HepG2 (cell line): Measurements from ENCODE around the gene KCNJ13.

Experiments
- ETS1 ChIP-seq: sonication (generic); formaldehyde crosslinking; IDR thresholded peaks from 2 replicates; pipeline ENCODE4 v1.4.0; 2020; ENCODE audit warnings: missing genetic modification reagents
- EZH2 ChIP-seq: conservative IDR thresholded peaks from 2 replicates; pipeline ENCODE4 v1.6.1; 2012; ENCODE audit warnings: mild to moderate bottlenecking, low read depth, low read length, moderate library complexity
- FOXP1 ChIP-seq, 2 experiments: fragments of 450-650 bp in 1 of 2; IDR thresholded peaks; 2 replicates each; pipeline ENCODE4 v1.6.1; 2017 to 2018; ENCODE audit warnings: antibody characterized with exemption in 1 of 2
- HDAC2 ChIP-seq: sonication (generic); formaldehyde crosslinking; IDR thresholded peaks from 2 replicates; pipeline ENCODE4 v1.4.0; 2020; ENCODE audit warnings: missing genetic modification reagents
- MAX ChIP-seq: IDR thresholded peaks from 2 replicates; pipeline ENCODE4 v1.6.1; 2012; ENCODE audit warnings: inconsistent platforms
- PHF8 ChIP-seq: sonication (generic); formaldehyde crosslinking; IDR thresholded peaks from 2 replicates; pipeline ENCODE4 v1.5.0; 2020; ENCODE audit warnings: missing genetic modification reagents
- ZNF451 ChIP-seq: sonication (generic); formaldehyde crosslinking; IDR thresholded peaks from 2 replicates; pipeline ENCODE4 v1.5.0; 2020; ENCODE audit warnings: mild to moderate bottlenecking, missing genetic modification reagents
- ZNF784 ChIP-seq: sonication (generic); formaldehyde crosslinking; IDR thresholded peaks from 2 replicates; pipeline ENCODE4 v1.5.1; 2020; ENCODE audit warnings: missing genetic modification reagents, mild to moderate bottlenecking, borderline replicate concordance

GRCh38 chr2:232771870-232772269 is 4.5 kb downstream of the KCNJ13 start:
- no peak for TF ChIP-seq MAX
- no peak for TF ChIP-seq HDAC2 (CRISPR knock-in tag)
- TF ChIP-seq ETS1, result no peak
- no peak for TF ChIP-seq FOXP1 (IDR thresholded peaks at IDR 0.05)
- no peak for TF ChIP-seq FOXP1 (CRISPR knock-in tag; IDR thresholded peaks at IDR 0.05)
- TF ChIP-seq PHF8 (CRISPR knock-in tag), result no peak
- no peak for TF ChIP-seq ZNF451 (CRISPR knock-in tag)
- TF ChIP-seq EZH2, result no peak
- TF ChIP-seq ZNF784, result no peak
